Measurements from ENCODE around the gene CCDC74B. TPM values are rescaled to one million over a fixed set of nuclear protein-coding genes. Genes with fewer than 3 reads are reported as not detected.
"Not testable (repeated sequence)": the region's sequence is repeated elsewhere in the genome, so short reads cannot be mapped to it uniquely, and the experiment has no call there.

Gene CCDC74B
- polyA plus RNA-seq, 4 donors = 10.8 to 15.1 (median 13.5) TPM

DNA sequence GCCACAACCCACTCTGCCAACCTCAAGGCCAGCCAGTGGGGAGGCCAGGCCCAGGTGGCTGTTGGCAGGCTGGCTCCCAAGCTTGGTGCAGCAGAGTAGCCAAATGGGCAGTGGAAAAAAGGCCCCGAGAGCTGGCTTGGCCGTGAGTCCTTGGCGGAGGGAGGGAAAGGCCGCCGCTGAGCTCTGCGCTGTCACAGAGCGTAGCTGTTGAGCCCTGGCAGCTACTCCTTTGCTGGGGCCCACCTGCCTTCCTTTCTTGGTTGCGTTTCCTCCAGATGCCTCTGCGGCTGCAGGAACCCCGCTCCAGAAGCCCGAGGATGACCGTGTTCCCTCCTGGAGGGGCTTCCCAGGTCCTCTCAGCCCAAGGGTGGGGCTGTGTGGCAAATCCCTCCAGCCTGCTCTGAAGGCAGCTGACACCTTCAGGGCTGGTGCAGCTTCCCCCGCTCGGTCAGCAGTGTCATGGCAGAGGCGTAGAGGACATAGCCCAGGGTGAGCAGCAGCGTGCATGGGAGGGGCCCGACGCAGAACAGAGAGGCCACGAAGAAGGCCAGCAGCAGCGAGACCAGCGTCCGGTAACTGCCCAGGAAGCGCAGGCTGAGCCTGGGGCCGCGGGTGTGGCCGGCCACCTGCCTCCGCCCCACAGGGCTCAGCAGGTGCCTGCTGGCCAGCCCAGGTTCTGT is 7.4 kb upstream of the CCDC74B start:
- not testable (repeated sequence) for DNase-seq (ENCODE audit: low read depth in 4 of 4, low spot score in 3 of 4)

DNA sequence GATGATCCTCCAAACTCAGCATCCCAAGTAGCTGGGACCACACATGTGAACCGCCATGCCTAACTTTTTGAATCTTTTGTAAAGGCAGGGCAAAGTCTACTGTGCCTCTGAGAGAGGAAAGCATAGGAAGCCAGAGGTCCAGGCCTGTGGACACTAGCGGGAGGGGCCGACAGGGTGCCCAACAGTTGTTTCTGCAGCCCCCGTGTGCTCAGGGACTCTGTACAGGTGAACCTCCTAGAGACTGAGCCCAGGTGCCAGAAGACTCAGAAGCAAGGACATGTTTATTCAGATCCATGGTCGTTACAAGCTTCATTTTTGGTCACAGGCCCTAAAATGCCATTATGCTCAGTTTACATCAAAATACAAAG is 6.2 kb upstream of the CCDC74B start:
- DNase-seq (ENCODE audit: low read depth in 4 of 4, low spot score in 3 of 4) = not testable (repeated sequence)

DNA sequence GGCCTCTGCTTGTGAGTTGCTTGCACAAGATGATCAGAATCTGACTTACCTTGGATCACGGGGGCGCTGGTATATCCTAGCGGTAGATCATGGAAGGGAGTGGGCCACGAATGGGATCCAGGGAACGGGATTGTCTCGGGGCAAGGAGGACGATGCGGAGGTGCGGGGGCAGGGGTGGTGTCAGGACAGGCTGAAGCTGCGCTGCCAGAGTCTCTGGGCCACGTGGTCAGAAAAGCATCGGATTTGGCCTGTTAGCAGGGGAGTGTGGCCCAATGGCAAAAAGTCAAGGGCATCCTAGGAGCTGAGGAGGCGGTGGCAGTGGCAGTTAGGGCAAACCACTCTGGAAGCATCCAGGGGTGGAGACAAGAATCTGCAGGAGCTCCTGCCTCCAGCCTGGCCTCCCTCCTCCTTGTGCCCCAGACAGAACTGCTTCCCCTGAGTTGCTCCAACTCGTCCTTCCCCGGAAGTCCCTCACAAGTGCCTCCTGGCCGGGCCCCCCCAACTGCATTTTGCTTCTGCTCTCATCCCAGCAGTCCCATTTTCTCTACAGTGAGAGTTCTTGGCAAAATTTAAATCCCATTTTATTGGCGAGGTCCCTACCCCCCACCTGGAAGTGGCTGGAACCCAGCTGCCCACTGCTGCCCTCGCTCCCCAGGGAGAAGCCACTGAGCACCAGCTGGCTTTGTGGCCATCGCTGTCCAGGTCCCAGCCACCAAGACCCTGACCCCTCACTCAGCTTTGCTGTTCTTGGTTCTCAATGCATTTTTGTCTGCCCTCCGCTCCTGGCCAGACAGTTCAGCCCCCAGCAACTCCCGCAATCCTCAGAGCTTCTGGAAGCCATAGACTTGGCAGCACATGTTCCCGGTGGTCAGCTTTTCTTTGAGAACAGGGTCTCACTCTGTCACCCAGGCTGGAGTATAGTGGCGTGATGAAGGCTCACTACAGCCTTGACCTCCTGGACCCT is 5.6 kb upstream of the CCDC74B start:
- no peak for DNase-seq (ENCODE audit: low read depth in 4 of 4, low spot score in 3 of 4)

DNA sequence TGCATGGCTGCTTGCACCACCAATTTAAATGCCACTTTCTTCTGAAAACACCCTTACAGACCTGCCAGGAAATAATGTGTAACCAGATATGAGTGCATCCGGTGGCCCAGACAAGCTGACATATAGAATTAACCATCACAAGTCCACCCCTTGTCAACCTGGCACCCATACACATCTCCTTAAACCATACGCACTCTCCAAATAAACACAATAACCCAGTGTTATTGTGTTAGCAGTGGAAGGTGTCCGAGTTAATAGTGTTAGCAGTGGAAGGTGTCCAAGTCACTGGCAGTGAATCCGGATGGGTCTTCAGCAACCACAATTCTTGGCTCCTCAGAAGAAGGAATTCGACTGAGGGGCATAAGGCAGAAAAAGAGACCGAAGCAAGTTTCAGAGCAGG is 3.6 kb upstream of the CCDC74B start:
- DNase-seq (ENCODE audit: low read depth in 4 of 4, low spot score in 3 of 4) = not testable (repeated sequence)

DNA sequence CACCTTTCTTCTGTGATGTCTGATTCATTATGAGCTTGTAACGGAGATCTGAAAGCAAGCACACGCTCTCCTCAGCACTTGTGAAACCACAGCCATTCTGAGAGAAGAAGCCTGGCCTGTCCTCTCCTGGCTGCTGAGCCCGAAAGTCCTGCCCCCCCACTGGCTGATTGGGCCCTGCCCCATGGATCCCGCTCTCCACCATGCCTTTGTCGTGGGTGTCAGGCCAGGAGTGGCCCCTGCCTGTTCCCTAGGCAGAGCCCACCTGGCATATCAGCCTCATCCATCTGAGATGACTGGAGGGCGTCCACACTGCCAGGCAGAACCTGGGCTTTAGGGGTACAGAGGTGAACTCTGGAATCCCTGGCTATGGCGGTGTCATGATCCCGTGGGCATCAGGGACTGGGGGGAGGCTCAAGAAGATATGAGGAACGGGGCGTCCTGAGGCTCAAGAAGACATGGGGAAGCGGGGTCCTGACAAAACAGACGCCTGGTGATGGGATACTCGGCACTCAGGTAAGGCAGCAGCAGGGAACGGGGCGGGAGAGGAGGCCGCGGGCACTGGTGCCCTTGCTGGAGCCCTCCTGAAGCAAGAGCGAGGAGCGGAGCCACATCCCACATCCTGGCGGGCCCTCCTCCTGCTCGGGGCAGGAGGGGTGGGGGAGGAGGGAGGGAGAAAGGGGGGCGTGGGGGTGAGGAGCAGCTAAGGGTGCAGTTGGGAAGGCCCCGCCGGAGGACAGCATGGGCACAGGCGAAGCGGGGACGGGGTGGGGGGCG is 1.5 kb downstream of the CCDC74B start:
- not testable (repeated sequence) for DNase-seq (ENCODE audit: low read depth in 4 of 4, low spot score in 3 of 4)

DNA sequence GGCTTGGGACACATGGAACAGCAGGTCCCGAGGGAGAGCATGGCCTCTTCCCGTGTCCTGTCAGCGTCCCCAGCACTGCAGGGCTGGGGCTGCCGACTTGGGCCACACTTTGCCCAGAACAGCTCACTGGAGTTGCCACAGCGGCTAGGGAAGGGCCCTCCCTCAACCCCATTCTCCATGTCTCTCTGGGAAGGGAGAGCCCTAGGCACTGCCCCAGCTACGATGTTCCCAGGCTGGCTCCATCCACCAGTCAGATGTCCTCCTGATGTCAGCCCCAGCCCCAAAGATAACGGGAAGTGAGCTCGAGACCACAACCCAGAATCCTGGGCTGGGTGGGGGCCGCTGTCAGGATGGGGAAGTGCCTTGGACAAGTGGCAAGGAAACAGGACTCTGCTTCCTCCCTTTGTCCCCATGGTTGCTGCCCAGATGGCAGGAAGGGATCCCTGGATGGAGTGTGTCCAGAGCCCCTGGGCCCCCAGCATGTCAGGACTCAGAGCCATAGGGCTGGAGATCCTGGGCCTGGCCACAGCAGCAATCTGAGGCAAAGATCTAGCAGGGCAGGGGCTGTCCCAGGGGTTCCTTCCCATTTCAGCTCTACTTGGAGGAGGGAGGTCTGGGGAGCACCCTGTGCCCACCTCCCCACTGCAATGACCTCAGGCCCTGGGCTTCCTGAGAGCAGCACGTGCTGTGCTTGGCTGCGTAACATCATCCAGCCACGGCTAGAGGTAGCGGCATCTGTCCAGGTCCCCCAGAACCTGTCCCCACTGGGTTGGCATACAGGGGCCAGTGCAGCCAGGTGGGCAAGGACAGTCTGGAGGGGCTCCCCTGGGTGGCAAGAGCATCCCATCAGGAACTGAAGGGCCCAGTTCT is 2.3 kb downstream of the CCDC74B start:
- not testable (repeated sequence) for DNase-seq (ENCODE audit: low read depth in 4 of 4, low spot score in 3 of 4)

DNA sequence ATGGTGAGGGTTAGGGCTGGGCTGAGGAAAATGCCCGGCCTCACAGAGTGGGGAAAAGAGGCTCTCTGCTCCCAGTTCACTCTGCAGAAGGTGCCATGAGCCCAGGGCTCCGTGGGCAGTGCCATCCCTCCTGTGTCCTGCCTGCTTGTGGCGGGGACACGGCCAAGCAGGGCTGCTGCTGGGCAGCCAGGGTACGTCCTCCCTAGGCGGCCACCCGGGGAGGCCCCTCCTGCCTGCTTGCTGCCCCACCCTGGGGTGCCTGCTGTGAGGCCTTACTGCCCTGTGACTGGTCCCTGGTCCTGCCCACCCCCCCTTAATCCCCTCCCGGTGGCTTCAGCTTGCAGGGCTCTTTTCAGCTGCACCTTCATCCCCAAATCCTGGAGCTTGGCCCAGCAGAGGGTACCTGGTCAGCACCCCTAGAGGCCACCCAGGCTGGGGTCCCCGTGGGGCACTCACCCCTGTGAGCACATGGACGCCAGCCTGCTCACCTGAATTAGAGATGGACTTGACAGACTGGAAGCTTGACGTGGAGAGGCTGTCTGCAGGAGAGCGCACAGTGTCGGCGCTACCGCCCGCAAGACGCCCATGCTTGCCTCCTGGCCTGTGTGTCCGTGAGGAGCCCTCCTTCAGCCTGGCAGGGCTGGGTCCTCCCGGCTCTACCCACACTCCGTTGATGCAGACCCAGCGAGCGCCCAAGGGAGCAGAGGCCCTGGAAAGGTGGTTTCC is 3.1 kb downstream of the CCDC74B start:
- DNase-seq (ENCODE audit: low read depth in 4 of 4, low spot score in 3 of 4) = not testable (repeated sequence)

DNA sequence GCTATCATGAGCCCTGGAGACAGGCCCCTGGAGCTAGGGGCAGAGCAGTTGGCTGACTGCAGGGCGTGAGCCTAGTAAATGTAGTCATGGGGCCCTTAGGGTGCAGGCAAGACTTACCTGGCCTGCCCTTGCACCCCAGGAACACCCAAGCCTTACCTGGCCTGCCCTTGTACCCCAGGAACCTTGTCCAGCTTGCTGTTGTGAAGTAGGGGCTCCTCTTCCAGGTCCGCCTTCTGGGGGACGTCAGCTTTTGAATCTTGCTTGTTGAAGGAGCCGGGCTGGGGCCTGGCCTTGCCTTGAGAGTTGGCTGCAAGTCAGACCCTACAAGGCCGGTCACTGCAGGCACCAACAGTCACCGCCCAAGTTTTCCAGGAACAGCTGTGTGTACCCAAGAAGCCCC is 3.9 kb downstream of the CCDC74B start:
- not testable (repeated sequence) for DNase-seq (ENCODE audit: low read depth in 4 of 4, low spot score in 3 of 4)

DNA sequence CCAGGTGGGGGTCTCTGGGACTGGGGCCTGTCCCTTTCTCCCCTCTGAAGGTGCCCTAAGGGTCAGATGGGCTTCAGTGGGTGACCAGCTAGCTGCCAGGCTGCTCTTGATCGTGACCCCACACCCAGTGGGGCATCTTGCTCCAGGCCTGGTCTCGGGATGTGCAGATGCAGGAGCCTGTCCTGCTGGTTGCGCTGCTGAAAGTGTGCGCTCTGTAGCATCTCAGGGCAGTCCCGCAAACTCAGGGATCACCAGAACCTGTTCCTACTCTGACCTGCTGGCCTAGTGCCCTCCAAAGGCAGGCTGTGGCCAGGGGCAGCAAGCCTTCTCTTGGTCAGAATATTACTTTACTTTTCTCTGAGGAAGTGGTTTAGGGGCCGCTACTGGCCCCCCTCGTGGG is 4.4 kb downstream of the CCDC74B start:
- not testable (repeated sequence) for DNase-seq (ENCODE audit: low read depth in 4 of 4, low spot score in 3 of 4)

DNA sequence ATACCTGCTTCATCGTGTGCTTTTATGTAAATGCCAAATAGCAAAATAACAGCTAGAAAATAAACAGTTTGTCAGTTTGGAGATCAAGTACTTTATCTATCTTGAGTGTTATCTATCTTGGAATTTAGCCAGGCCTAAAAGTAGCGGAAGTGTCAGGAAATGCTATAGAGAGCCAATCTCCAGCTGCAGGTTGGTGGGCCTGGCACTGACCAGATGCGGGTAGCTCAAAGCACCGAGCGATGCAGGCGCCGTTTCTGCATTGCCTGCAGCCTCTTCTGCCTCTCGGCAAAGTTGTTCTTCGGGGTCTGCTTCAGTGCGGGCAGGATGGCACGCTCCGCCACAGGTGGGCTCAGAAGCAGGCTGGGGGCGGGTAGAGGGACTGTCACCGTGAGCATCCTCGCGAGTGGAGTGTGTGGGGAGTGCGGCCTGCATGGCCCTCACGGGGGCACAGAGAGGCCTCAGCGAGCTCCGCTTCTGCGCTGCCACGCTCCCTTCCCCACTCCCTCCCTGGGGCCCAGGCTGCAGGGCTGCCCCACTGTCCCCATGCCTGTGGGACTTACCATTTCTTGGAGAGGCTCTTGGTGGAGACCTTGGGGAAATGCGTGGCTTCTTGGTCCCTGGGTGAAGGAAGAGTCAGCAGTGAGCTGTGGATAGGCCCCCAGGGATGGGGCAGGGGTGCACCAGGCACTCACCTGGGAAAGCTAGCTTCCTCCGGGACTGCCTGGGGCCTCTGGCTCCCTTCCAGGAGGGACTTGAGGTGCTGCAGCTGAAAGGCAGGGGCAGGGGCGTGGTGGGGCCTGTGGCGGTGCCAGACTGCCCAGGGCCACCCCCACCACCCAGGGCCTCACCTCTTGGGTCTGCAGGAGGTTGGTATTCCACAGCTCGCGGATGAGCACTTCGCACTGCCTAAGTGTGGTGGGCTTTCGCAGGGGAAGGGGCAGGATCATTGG is 5.3 kb downstream of the CCDC74B start:
- not testable (repeated sequence) for DNase-seq (ENCODE audit: low read depth in 4 of 4, low spot score in 3 of 4)

DNA sequence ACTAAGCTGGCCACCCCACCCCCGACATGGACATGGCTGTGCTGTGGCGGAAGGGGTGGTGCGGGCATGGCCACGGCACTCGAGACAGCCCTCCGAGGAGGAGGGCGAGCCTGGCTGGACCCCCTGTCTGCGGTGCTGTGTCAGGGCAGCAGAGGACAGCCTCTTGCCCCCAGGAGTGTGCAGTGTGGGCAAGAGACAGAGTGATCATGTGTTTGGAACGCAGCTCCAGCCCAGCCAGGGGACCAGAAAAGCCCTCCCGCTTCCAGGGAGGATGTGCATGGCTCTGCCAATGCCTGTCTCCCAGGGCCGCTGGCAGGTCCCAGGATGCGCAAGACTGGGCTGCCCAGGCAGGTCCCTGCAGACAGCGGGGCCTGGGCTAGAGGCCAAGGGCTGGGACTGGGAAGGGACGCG is 6.1 kb downstream of the CCDC74B start:
- DNase-seq (ENCODE audit: low read depth in 4 of 4, low spot score in 3 of 4) = not testable (repeated sequence)

DNA sequence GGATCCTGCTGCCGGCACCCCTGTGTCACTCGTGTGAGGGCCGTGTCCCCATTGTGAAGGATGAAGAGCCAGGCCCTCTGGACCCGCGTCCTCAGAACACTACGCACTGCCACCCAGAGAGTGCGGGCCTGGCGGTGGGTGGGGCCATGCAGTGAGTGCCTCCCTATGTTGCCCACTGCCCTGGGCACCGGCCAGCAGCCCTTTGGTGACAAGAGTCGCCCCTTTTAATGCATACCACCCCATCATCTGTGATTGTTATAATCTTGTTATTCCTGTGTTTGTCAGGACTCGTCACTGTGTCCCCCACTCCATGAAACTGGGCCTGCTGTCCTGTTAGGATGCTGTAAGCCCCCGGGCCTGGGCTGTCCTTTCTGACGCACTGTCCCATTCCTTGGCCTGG is 6.6 kb downstream of the CCDC74B start:
- not testable (repeated sequence) for DNase-seq (ENCODE audit: low read depth in 4 of 4, low spot score in 3 of 4)

DNA sequence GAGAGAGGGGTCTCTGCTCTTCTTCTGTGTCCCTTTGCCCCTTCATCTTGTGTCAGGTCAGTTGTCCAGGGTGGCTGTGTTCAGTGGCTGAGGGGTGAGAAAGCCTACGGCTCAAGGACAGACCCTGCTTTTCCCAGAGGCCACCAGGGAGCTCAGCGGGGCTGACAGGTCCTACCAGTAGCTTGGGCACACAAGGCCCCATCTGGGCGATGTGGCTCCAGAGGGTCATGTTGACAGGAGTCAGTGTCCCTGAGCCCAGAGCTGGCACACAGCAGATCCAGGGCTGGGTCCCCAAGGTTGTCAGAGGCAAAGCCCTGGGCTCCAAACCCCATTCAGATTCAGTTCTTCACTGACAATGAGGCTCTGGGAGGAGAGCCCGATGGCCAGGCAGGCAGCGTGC is 7.8 kb downstream of the CCDC74B start:
- DNase-seq (ENCODE audit: low read depth in 4 of 4, low spot score in 3 of 4) = not testable (repeated sequence)

DNA sequence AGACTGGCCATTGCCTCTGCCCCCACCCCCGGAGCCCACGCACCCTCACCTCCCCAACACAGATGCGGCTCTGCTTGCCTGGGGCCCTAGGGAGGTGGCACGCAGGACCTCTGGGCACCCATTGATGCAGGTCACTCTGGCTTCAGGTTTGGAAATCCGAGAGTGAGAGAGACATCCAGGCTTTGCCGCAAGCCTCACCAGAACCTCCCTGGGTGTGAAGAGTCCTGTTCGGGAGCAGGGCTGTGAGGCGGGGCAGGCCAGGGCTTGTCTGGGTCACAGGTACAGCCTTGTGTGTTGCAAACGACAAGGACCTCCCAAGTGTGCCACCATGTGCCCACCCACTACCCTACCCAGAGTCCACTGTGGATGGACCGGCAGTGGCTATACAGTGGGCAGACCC is 8.4 kb downstream of the CCDC74B start:
- DNase-seq (ENCODE audit: low read depth in 4 of 4, low spot score in 3 of 4) = not testable (repeated sequence)

DNA sequence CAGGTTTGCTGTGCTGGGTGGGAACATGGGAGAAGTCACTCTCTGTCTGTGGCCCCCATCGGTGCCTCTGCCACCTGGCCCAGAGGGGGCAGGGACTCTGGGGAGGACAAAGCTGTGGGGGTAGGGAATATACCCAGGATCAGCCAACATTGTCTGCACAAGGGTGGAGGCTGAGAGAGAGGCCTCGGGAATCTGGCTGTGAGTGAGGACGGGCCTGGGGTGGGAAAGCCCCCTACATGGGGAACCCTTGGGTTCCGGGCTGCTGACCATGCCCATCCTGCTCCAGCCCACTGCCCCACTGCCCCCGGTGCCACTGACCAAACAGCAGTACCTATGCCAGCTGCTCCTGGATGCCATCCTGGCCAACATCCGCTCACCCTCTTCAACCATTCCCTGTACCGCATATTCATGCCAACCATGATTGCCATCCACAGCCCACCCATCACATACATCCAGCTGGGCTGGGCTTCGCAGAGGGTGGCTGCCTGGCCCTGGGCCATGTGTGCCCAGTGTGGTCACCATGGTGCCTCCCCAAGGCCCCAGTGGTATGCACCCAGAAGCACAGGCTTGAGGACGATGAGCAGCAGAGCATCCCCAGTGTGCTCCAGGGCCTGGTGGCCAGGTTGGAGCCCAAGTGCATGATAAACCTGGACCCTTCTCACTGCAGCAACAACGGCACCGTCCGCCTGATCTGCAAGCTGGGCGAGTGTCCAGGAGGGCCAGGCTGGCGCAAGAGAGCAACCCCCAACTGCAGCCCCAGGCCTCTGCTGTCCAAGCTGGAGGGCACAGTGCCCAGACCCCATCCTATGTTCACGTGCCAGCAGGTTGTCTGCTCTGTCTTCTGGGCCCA is 9.0 kb downstream of the CCDC74B start:
- no peak for DNase-seq (ENCODE audit: low read depth in 4 of 4, low spot score in 3 of 4)

DNA sequence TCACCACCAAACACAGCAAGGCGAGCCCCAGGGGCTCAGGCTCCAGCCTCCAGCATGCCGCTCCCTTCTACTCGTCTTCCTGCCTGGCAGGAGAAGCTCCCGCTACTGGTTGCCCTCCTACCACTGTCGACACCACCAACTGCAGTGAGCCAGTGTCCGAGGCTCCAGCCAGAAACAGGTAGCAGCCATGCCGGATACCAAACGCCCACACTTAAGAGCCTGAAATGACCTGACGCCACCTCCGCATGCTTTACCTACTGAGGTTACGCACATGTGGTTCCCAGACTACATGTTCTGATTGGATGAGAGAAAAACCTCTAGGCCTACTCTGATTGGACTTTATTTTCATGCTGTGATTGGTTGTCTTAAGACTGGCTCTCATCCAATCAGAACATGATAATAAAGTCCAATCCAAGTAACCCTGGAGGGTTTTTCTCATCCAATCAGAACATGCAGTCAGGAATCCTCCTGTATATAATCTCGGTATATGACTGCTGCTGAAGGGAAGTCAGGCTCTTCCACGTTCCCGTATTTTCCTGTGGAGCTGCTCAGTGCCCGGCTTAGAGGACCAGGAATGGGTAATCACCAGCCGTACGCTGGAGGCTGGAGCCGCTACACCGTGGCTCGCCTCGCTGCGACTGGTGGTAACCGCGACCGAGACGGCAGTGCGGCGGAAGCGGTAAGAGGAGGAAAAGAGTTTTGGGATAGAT is 15.6 kb downstream of the CCDC74B start, which contains the start of gene POTEF:
Gene POTEF, minus strand, starts transcription at position 103 of the 710 bp plus-strand sequence. CDS start 8,707 bp downstream, outside the sequence.
- DNase-seq (ENCODE audit: low read depth in 4 of 4, low spot score in 3 of 4) = not testable (repeated sequence)
